IPS-15b (cell line): Measurements from ENCODE around the gene EPB41L4A.

Experiments
- H3K27me3 ChIP-seq: one replicate; pipeline ENCODE4 v1.6.1; 2013; ENCODE audit warnings: low read length; ENCODE audit not compliant: control insufficient read depth, insufficient read depth
- H3K36me3 ChIP-seq: one replicate; pipeline ENCODE4 v1.6.1; 2013; ENCODE audit warnings: low read length; ENCODE audit not compliant: control insufficient read depth, insufficient read depth
- H3K4me1 ChIP-seq: one replicate; pipeline ENCODE4 v1.6.1; 2013; ENCODE audit warnings: mild to moderate bottlenecking, low read length; ENCODE audit not compliant: control insufficient read depth, insufficient read depth
- H3K4me3 ChIP-seq: one replicate; pipeline ENCODE4 v1.5.1; 2013; ENCODE audit warnings: low read depth, low read length
- H3K9ac ChIP-seq: one replicate; pipeline ENCODE4 v1.6.1; 2013; ENCODE audit warnings: low read depth, mild to moderate bottlenecking, low read length
- H3K9me3 ChIP-seq: one replicate; pipeline ENCODE4 v1.6.1; 2013; ENCODE audit warnings: mild to moderate bottlenecking, low read length; ENCODE audit not compliant: control insufficient read depth, insufficient read depth

EPB41L4A gene

DNA sequence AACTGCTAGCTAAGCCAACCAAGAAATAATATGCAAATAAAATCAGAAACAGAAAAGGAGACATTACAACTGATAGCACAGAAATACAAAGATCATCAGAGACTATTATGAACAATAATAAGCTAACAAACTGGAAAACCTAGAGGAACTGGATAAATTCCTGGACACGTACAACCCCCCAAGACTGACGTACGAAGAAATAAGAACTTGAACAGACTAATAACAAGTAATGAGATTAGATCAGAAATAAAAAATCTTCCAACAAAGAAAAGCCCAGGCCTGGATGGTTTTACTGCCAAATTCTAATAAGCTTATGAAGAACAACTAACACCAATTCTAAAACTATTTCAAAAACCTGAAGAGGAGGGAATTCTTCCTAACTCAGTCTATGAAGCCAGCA, 67.9 kb downstream of the EPB41L4A start:
- Histone ChIP-seq H3K9me3 (no peaks in the 10 kb centered on the region), H3K27me3 (no peaks in the 10 kb centered on the region), H3K4me1 (peaks cover 13% of the 10 kb centered on the region), H3K4me3 (no peak overlapping the region), H3K36me3 (no peaks in the 10 kb centered on the region), H3K9ac (no peak overlapping the region)

DNA sequence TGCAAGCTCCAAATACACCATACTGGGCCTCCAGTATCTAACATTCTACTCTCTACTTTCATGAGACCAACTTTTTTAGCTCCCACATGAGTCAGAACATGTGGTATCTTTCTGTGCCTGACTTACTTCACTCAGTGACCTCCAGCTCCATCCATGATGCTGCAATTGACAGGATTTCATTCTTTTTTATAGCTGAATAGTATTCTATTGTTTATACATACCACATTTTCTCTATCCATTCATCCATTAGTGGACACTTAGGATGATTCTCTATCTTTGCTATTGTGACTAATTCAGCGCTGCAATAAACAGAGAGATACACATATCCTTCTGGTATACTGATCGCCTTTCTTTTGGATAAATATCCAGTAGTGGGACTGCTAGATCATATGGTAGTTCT, 68.5 kb downstream of the EPB41L4A start:
- Histone ChIP-seq H3K36me3 (no peaks in the 10 kb centered on the region), H3K9me3 (no peaks in the 10 kb centered on the region), H3K27me3 (no peaks in the 10 kb centered on the region), H3K4me3 (no peak overlapping the region), H3K9ac (no peak overlapping the region), H3K4me1 (peaks cover 13% of the 10 kb centered on the region)

DNA sequence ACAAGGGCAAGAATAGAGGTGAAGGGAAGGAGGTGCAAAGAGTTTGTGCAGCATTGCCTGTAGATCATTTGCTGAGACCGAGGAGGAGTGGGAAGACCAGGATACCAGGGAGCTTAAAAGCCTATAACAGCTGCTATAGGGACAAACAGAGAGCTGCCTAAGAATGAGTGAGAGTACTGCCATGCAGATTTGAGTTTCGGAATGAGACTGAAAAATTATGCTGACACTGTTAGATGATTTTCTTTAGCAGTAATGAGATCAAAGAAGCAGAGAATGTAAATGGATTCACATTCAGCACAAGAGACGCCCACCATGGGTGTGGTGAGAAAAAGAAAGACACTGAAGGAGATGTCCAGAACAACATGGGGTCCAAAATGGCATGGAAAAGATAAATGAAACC, 69.7 kb downstream of the EPB41L4A start:
- H3K4me3 ChIP-seq, result no peak overlapping the region
- H3K9me3 ChIP-seq, result no peaks in the 10 kb centered on the region
- peaks cover 13% of the 10 kb centered on the region for H3K4me1 ChIP-seq
- H3K36me3 ChIP-seq, result no peaks in the 10 kb centered on the region
- no peak overlapping the region for H3K9ac ChIP-seq
- no peaks in the 10 kb centered on the region for H3K27me3 ChIP-seq

DNA sequence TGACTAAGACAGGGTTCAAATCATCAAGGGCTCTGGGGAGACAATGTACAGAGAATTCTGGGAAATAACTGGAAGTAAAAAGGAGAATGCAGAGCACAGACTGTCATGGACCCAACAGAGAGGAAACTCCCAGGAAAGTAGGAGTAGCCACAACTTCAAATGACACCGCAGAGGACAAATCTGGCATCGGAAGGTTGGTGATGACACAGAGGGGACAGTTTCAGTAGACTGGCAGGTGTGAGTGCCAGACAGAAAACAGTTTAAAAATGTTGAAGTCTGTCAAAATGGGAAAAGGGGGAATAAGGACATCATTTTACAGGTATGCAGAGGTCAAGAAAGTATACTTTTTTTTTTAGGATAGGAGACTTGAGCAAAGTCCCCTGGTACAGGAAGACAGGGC, 70.2 kb downstream of the EPB41L4A start:
- H3K9me3 ChIP-seq, result no peaks in the 10 kb centered on the region
- peaks cover 13% of the 10 kb centered on the region for H3K4me1 ChIP-seq
- H3K9ac ChIP-seq, result no peak overlapping the region
- no peaks in the 10 kb centered on the region for H3K36me3 ChIP-seq
- H3K27me3 ChIP-seq, result no peaks in the 10 kb centered on the region
- no peak overlapping the region for H3K4me3 ChIP-seq

DNA sequence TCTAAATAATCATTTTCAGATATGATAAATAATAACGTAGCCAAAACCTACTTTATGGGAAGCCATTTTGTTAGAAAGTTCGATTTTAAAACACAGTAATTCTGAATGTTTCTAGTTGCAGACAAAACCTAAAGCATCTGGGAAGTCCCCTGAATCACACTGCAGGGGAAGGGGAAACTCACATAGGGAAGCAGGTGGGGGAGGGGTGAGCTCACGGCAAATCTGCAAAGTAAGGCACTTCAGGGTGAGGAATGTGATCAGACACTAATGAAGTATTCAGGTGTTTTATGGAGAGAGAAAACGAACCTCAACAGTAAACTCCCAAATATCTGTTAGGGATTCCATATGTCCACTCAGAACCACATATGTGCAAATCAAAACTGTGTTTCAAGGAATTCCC, 70.7 kb downstream of the EPB41L4A start:
- no peak overlapping the region for H3K4me3 ChIP-seq
- no peak overlapping the region for H3K9ac ChIP-seq
- H3K9me3 ChIP-seq, result no peaks in the 10 kb centered on the region
- no peaks in the 10 kb centered on the region for H3K27me3 ChIP-seq
- H3K36me3 ChIP-seq, result no peaks in the 10 kb centered on the region
- peaks cover 13% of the 10 kb centered on the region for H3K4me1 ChIP-seq

DNA sequence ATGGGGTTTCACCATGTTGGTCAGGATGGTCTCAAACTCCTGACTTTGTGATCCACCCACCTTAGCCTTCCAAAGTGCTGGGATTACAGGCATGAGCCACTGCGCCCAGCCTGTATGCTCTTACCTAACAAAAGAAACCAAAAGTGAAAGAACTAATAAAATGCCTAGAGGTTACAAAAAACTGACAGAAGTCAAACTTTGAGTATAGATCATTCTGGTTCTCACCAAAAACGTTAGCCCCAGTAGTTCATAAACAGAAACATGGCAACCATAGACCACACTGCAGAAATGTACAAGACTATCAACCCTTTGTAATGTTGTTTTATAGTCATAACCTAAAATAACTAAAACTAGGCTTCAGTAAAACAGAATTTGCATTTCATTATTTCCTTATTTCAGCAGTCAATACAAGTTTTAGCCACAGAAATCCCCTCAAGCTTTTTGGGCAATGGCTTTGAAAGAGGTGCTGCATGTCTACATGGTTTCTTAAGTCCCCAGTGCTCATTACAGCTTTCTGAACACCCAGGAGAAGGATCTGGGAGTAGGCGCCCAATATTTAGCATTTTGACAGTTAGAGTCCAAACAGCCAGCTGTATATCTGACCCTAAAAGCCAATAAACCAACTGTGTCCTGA, 72.5 kb downstream of the EPB41L4A start:
- H3K36me3 ChIP-seq, result no peaks in the 10 kb centered on the region
- H3K9ac ChIP-seq, result no peak overlapping the region

DNA sequence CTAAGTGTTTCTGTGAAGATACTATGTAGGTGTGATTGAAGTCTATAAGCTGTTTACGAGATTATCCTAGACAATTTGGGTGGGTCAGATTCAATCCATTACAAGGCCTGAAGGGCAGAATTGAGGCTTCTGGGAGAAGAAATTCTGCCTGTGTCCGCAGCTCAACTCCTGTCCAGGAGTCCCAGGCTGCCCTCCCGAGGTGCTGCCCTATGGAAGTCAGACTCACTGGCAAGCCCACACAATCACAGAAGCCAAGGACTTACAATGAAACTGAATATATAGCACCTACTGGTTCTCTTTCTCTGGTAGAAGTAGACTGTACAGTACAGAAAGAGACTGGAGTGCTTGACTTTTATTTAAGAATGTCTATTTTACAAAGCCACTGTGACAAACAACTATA, 74.5 kb downstream of the EPB41L4A start:
- peaks cover 13% of the 10 kb centered on the region for H3K4me1 ChIP-seq
- H3K36me3 ChIP-seq, result no peaks in the 10 kb centered on the region
- no peak overlapping the region for H3K4me3 ChIP-seq
- no peaks in the 10 kb centered on the region for H3K9me3 ChIP-seq
- H3K9ac ChIP-seq, result no peak overlapping the region
- no peaks in the 10 kb centered on the region for H3K27me3 ChIP-seq

More for the DNA sequence above, 72.5 kb downstream of the EPB41L4A start:
- Histone ChIP-seq H3K4me1 (peaks cover 13% of the 10 kb centered on the region), H3K9me3 (no peaks in the 10 kb centered on the region), H3K4me3 (no peak overlapping the region), H3K27me3 (no peaks in the 10 kb centered on the region)

DNA sequence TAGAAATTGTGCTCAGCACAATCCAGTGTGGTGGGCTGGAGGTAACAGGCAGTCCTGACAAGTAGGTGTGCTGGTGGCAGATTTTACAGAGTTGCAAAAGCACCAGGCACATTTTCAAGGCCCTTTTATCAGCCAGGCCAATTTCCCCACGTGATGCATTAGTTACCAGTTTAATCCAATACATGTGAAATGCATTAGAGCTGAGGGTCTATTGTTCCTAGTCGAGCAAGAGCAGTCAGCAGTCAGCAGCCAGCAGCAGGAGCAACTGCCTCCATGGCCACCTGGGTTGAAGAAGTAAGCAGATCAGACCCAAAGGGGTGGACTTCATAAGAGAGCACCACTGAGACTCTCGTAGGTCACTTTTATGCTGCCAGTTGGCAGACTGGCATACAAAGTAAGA, 76.7 kb downstream of the EPB41L4A start:
- H3K9ac ChIP-seq, result no peak overlapping the region

DNA sequence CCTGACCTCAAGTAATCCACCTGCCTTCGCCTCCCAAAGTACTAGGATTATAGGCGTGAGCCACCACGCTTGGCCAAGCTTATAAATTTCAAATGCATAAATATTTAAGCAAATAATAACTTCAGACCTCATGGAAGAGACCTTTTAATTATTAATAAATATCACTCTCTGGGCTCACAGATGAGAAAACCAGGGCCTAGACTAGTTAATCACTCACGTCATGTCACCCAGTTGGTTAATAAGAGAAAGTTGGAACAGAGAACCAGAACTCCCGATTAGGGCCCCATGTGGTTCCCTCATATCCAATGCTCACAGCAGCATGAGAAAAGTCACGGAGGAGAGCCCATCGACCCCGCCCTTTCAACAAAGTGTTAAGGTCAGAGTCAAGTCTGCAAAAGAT, 79.3 kb downstream of the EPB41L4A start:
- Histone ChIP-seq H3K27me3 (no peaks in the 10 kb centered on the region), H3K4me3 (no peak overlapping the region), H3K36me3 (no peaks in the 10 kb centered on the region), H3K4me1 (no peaks in the 10 kb centered on the region), H3K9ac (no peak overlapping the region), H3K9me3 (no peaks in the 10 kb centered on the region)

More for the DNA sequence above, 76.7 kb downstream of the EPB41L4A start:
- H3K4me1 ChIP-seq, result no peaks in the 10 kb centered on the region
- no peaks in the 10 kb centered on the region for H3K27me3 ChIP-seq
- H3K36me3 ChIP-seq, result no peaks in the 10 kb centered on the region
- H3K4me3 ChIP-seq, result no peak overlapping the region
- no peaks in the 10 kb centered on the region for H3K9me3 ChIP-seq

DNA sequence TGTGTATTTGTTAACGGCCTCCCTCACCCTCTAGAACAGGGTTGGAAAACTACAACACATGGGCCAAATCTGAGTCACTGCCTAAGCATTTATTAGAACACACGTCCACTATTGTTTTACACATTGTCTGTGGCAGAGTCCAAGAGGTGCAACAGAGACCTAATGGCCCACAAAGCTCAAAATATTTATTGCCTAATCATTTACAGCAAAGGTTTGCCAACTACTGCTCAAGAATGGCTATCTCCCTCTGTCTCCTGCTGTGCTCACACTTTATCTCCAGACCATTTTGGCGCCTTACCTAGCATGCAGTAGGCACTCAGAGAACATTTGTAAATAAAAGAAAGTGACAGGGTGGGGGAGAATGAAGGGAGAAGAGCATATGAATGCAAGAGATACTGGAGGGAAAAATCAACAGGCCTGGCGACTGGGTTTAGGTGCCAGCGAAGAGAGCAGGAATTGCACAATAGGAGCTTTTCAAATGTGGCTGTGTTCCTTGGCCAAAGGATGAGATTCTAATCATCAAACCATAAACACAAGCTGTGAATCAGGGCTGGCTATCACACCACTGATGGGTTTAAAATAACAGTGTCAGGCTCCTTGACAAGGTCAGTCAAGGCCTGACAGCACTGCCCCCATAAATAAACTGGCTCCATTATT, 80.3 kb downstream of the EPB41L4A start:
- Histone ChIP-seq H3K9me3 (no peaks in the 10 kb centered on the region), H3K4me3 (no peak overlapping the region), H3K36me3 (no peaks in the 10 kb centered on the region), H3K4me1 (peaks cover under 1% of the 10 kb centered on the region), H3K27me3 (no peaks in the 10 kb centered on the region), H3K9ac (no peak overlapping the region)

DNA sequence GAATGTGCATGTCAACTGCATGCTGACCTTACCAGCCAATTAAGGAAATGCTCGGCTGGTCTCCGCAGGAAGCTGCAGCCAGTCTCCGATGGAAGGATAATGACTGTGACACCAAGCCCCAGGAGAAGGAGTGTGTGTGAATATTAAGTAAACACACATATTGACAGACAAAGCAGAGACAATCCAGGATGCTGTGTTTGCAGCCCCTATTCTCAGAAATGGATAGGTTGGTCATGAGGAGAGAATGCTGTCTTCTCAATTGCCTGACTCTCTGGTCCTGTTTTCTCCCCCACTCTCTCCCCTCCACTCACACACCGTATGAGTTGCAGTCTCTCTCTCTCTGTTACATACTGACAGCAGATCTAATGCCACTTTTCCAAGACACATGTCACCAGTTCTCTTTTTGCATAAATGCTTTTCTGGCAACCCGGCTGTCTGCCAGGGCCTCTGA, 85.7 kb downstream of the EPB41L4A start:
- no peaks in the 10 kb centered on the region for H3K36me3 ChIP-seq
- no peak overlapping the region for H3K4me3 ChIP-seq
- H3K9me3 ChIP-seq, result no peaks in the 10 kb centered on the region
- no peak overlapping the region for H3K9ac ChIP-seq
- peaks cover 14% of the 10 kb centered on the region for H3K4me1 ChIP-seq
- no peaks in the 10 kb centered on the region for H3K27me3 ChIP-seq

DNA sequence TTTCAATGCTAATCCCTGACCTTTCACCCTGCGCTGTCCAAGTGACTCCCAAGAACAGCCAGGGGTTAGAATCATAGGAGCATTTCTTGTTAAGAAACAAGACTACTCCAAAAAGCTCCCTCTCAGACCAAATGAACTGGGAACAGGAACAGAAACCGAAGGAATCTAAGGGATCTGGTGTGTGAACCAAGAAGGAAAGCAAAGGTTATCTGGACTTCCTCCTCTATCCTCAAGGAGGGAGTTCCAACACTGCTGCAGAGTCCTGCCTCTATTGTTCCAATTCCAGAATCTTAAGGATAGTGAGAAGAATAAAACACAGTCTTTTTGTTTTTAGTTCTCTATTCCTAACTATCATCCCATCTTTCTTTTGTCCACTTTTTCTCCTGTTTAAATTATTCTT, 87.2 kb downstream of the EPB41L4A start:
- Histone ChIP-seq H3K4me1 (peaks cover 14% of the 10 kb centered on the region), H3K9ac (no peak overlapping the region), H3K4me3 (no peak overlapping the region), H3K27me3 (no peaks in the 10 kb centered on the region), H3K9me3 (no peaks in the 10 kb centered on the region), H3K36me3 (no peaks in the 10 kb centered on the region)
